CD14-positive monocyte (primary cell): Measurements from ENCODE around the gene ST6GALNAC3. TPM values are rescaled to one million over a fixed set of nuclear protein-coding genes. Genes with fewer than 3 reads are reported as not detected.

ENCODE experiments used
- DNase-seq, 3 donors: peaks; one replicate each; pipeline ENCODE4 v3.0.0-alpha.2; 2011 to 2022
- H2AFZ ChIP-seq: 2 replicates; pipeline ENCODE4 v1.6.0; 2012; ENCODE audit warnings: mild to moderate bottlenecking, low read depth, low read length, inconsistent platforms; ENCODE audit not compliant: insufficient read depth, poor library complexity, severe bottlenecking
- H3K27ac ChIP-seq, 2 donors: 1 replicate in 1 of 2; 2 replicates in 1 of 2; pipeline ENCODE4 v1.5.1; 2012 to 2013; ENCODE audit warnings: low read length in 2 of 2, control low read depth in 1 of 2, inconsistent platforms in 1 of 2, low read depth in 1 of 2, mild to moderate bottlenecking in 1 of 2
- H3K27me3 ChIP-seq, 2 donors: one replicate each; pipeline versions ENCODE4 v1.6.0 to v1.6.1; 2011 to 2013; ENCODE audit warnings: low read length in 2 of 2; ENCODE audit not compliant: control insufficient read depth in 2 of 2, insufficient read depth in 2 of 2
- H3K36me3 ChIP-seq, 2 donors: replicated peaks in 1 of 2; 1 replicate in 1 of 2; 2 replicates in 1 of 2; pipeline versions ENCODE4 v1.5.1 to v1.6.1; 2012 to 2013; ENCODE audit warnings: low read length in 2 of 2, control low read depth in 1 of 2, inconsistent platforms in 1 of 2, mild to moderate bottlenecking in 1 of 2; ENCODE audit not compliant: insufficient read depth in 2 of 2, control insufficient read depth in 1 of 2
- H3K4me1 ChIP-seq, 2 donors: 1 replicate in 1 of 2; 2 replicates in 1 of 2; pipeline versions ENCODE4 v1.5.1 to v1.6.1; 2012 to 2013; ENCODE audit warnings: low read length in 2 of 2, control low read depth in 1 of 2, inconsistent platforms in 1 of 2, mild to moderate bottlenecking in 1 of 2, moderate library complexity in 1 of 2; ENCODE audit not compliant: insufficient read depth in 2 of 2, control insufficient read depth in 1 of 2
- H3K4me2 ChIP-seq: replicated peaks from 2 replicates; pipeline ENCODE3; 2012; ENCODE audit warnings: low read length, moderate library complexity, mild to moderate bottlenecking; ENCODE audit not compliant: poor library complexity, severe bottlenecking; ENCODE audit errors: extremely low read depth
- H3K4me3 ChIP-seq, 3 experiments: fragments of 200-600 bp in 1 of 3; sonication (generic) in 1 of 3; replicated peaks in 1 of 3; 1 replicate in 2 of 3; 2 replicates in 1 of 3; pipeline ENCODE4 v1.5.1; 2011 to 2013; ENCODE audit warnings: low read length in 3 of 3, mild to moderate bottlenecking in 3 of 3, control low read depth in 2 of 3, low read depth in 2 of 3, inconsistent platforms in 1 of 3, moderate library complexity in 1 of 3
- H3K79me2 ChIP-seq: 2 replicates; pipeline ENCODE4 v1.6.0; 2012; ENCODE audit warnings: mild to moderate bottlenecking, control low read depth, inconsistent platforms, low read length, moderate library complexity; ENCODE audit not compliant: insufficient read depth
- H3K9ac ChIP-seq: 2 replicates; pipeline ENCODE4 v1.6.0; 2017; ENCODE audit warnings: low read length, mild to moderate bottlenecking; ENCODE audit not compliant: insufficient read depth, poor library complexity, severe bottlenecking
- H3K9me3 ChIP-seq, 2 donors: replicated peaks in 1 of 2; 1 replicate in 1 of 2; 2 replicates in 1 of 2; pipeline versions ENCODE4 v1.5.1 to v1.6.1; 2012 to 2013; ENCODE audit warnings: low read length in 2 of 2, control low read depth in 1 of 2; ENCODE audit not compliant: control insufficient read depth in 1 of 2, insufficient read depth in 1 of 2
- H4K20me1 ChIP-seq: 2 replicates; pipeline ENCODE4 v1.6.0; 2012; ENCODE audit warnings: mild to moderate bottlenecking, low read length, control low read depth, moderate library complexity; ENCODE audit not compliant: insufficient read depth
- H3K27ac Mint-ChIP-seq, 7 donors: one replicate each; pipeline ENCODE4 v1.8.0; 2020; ENCODE audit warnings: mild to moderate bottlenecking in 7 of 7, mixed read lengths in 7 of 7, moderate library complexity in 6 of 7, inconsistent platforms in 2 of 7
- H3K27me3 Mint-ChIP-seq, 3 donors: one replicate each; pipeline ENCODE4 v1.8.0; 2021 to 2022; ENCODE audit warnings: low read depth in 3 of 3, mild to moderate bottlenecking in 3 of 3, mixed read lengths in 3 of 3, moderate library complexity in 3 of 3, inconsistent platforms in 1 of 3
- H3K36me3 Mint-ChIP-seq, 2 donors: one replicate each; pipeline ENCODE4 v1.8.0; 2020; ENCODE audit warnings: mixed read lengths in 2 of 2, inconsistent platforms in 1 of 2, mild to moderate bottlenecking in 1 of 2
- H3K4me1 Mint-ChIP-seq: one replicate; pipeline ENCODE4 v1.8.0; 2020; ENCODE audit warnings: mild to moderate bottlenecking, mixed read lengths
- H3K4me3 Mint-ChIP-seq, 2 donors: one replicate each; pipeline ENCODE4 v1.8.0; 2020; ENCODE audit warnings: mild to moderate bottlenecking in 2 of 2, mixed read lengths in 2 of 2, moderate library complexity in 1 of 2
- H3K9me3 Mint-ChIP-seq, 7 donors: one replicate each; pipeline ENCODE4 v1.8.0; 2020 to 2022; ENCODE audit warnings: mixed read lengths in 7 of 7, mild to moderate bottlenecking in 6 of 7, moderate library complexity in 6 of 7, inconsistent platforms in 2 of 7
- WGBS: methylation state at CpG from one replicate; pipeline ENCODE4 v1.1.5; 2013; ENCODE audit warnings: missing lambda C conversion rate; ENCODE audit not compliant: insufficient coverage; 5-methylcytosine and 5-hydroxymethylcytosine counted together
- intact Hi-C, 2 donors: fragments of 100-400 bp; cut with micrococcal nuclease; formaldehyde crosslinking; loops; one replicate each; pipeline versions ENCODE4 v1.15.0 to v1.15.1; 2023
- polyA plus RNA-seq, 3 donors: library from polyadenylated mRNA; depleted of rRNA in 1 of 3; unstranded in 2 of 3; stranded (reverse) in 1 of 3; fragments of 300-500 nt in 2 of 3; fragments of >200 nt in 1 of 3; fragmentation: Illumina TruSeq in 2 of 3; gene quantifications; 1 replicate in 2 of 3; 2 replicates in 1 of 3; pipeline ENCODE4 v1.2.3, GENCODE V29; 2012 to 2021
- TF ChIP-seq, protein P1 (sequence below): fragments of 200-600 bp; IDR thresholded peaks from one replicate; pipeline ENCODE4 v1.8.0; 2022; ENCODE audit warnings: antibody characterized with exemption, mild to moderate bottlenecking

ST6GALNAC3 gene
- polyA plus RNA-seq, 3 donors, result 6.5 to 9.2 (median 7.6) TPM

- H3K27me3 Mint-ChIP-seq, result no peaks in the 10 kb centered on the region
- Histone ChIP-seq H3K27me3 (no peaks in the 10 kb centered on the region), H3K9me3 (no peaks in the 10 kb centered on the region), H3K9ac (no peak overlapping the region), H3K4me2 (no peak overlapping the region), H3K4me3 (no peak overlapping the region), H2AFZ (no peak overlapping the region), H3K27ac (no peak overlapping the region), H3K4me1 (no peaks in the 10 kb centered on the region), H3K79me2 (no peaks in the 10 kb centered on the region), H3K36me3 (no peaks in the 10 kb centered on the region), H4K20me1 (no peaks in the 10 kb centered on the region)
- peaks cover 0 to 11% (median 0%) of the 10 kb centered on the region in 7 donors for H3K9me3 Mint-ChIP-seq
- TF ChIP-seq, protein P1, sequence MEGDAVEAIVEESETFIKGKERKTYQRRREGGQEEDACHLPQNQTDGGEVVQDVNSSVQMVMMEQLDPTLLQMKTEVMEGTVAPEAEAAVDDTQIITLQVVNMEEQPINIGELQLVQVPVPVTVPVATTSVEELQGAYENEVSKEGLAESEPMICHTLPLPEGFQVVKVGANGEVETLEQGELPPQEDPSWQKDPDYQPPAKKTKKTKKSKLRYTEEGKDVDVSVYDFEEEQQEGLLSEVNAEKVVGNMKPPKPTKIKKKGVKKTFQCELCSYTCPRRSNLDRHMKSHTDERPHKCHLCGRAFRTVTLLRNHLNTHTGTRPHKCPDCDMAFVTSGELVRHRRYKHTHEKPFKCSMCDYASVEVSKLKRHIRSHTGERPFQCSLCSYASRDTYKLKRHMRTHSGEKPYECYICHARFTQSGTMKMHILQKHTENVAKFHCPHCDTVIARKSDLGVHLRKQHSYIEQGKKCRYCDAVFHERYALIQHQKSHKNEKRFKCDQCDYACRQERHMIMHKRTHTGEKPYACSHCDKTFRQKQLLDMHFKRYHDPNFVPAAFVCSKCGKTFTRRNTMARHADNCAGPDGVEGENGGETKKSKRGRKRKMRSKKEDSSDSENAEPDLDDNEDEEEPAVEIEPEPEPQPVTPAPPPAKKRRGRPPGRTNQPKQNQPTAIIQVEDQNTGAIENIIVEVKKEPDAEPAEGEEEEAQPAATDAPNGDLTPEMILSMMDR, result no peak
- DNase-seq, result no peak
- no peak overlapping the region for H3K4me3 Mint-ChIP-seq
- H3K36me3 Mint-ChIP-seq, result no peaks in the 10 kb centered on the region
- H3K4me1 Mint-ChIP-seq, result no peaks in the 10 kb centered on the region
- intact Hi-C loops, result no loop called here
- no peak overlapping the region for H3K27ac Mint-ChIP-seq
- WGBS, result no CpG with 5 or more reads among the region's 1 CpG
Measured at GRCh38 chr1:76366726-76367125, 292.2 kb downstream of the ST6GALNAC3 start.

GRCh38 chr1:76371941-76372340 lies 297.4 kb downstream of the ST6GALNAC3 start:
- no peaks in the 10 kb centered on the region for H3K4me1 Mint-ChIP-seq
- H3K4me3 Mint-ChIP-seq, result no peak overlapping the region
- Histone ChIP-seq H3K79me2 (no peaks in the 10 kb centered on the region), H3K4me3 (no peak overlapping the region), H3K27ac (no peak overlapping the region), H2AFZ (no peak overlapping the region), H3K9me3 (no peaks in the 10 kb centered on the region), H3K9ac (no peak overlapping the region), H4K20me1 (no peaks in the 10 kb centered on the region), H3K4me2 (no peak overlapping the region), H3K36me3 (no peaks in the 10 kb centered on the region), H3K27me3 (no peaks in the 10 kb centered on the region), H3K4me1 (no peaks in the 10 kb centered on the region)
- no peak for DNase-seq
- TF ChIP-seq, protein P1, result no peak
- H3K27ac Mint-ChIP-seq, result no peak overlapping the region
- intact Hi-C loops, result no loop called here
- no peaks in the 10 kb centered on the region for H3K27me3 Mint-ChIP-seq
- 100% methylated on average over 1 of the region's 3 CpGs for WGBS
- H3K9me3 Mint-ChIP-seq, result peaks cover 0 to 4% (median 0%) of the 10 kb centered on the region in 7 donors
- H3K36me3 Mint-ChIP-seq, result no peaks in the 10 kb centered on the region
